HepG2 (cell line): Measurements from ENCODE around the gene TBC1D30. TPM values are rescaled to one million over a fixed set of nuclear protein-coding genes. Genes with fewer than 3 reads are reported as not detected.
A peak's percentile ranks its signal among the peaks of the same experiment; 100 is the strongest.

Experiments used
- ATAC-seq: fragments of 200-7000 bp; cut with Tn5 transposase; 3 replicates; pipeline ENCODE4 v1.9.1; 2020; ENCODE audit warnings: mild to moderate bottlenecking, moderate library complexity
- BruUV-seq: library from RNA; stranded (reverse); fragments of 400-500 nt; replicated peaks from 2 replicates; lab custom pipeline; 2021; lab: Mats Ljungman, UMichigan
- CTCF ChIA-PET: fragments of 300-600 bp; formaldehyde crosslinking; extraction: SDS; loops from one replicate; lab custom pipeline; 2021; ENCODE audit warnings: low total read pairs, inconsistent platforms, low intra/inter-chr PET ratio; lab: Yijun Ruan, JAX
- POLR2A ChIA-PET: fragments of 350-600 bp; sonication (Branson Sonifier 250); formaldehyde crosslinking; loops from one replicate; lab custom pipeline; 2020; ENCODE audit warnings: antibody characterized with exemption, inconsistent platforms; lab: Yijun Ruan, JAX
- DNase-seq: peaks from one replicate; pipeline ENCODE4 v3.0.0-alpha.2; 2015; ENCODE audit warnings: low spot score
- FAIRE-seq: peaks from 3 replicates; lab custom pipeline; 2011; peaks lifted over from hg19 to GRCh38; lab: Jason Lieb, UNC
- H2AFZ ChIP-seq: one replicate; pipeline ENCODE4 v1.6.1; 2011; ENCODE audit warnings: low read length, inconsistent platforms
- H3K27ac ChIP-seq: fragments of 300-600 bp; 3 replicates; pipeline ENCODE4 v1.8.0; 2011; ENCODE audit warnings: mixed run types, mild to moderate bottlenecking, mixed read lengths, low read length, inconsistent platforms; ENCODE audit not compliant: insufficient read depth; ENCODE audit errors: extremely low read length
- H3K27me3 ChIP-seq, 2 experiments: fragments of 200-600 bp in 1 of 2; 2 replicates in 1 of 2; 3 replicates in 1 of 2; pipeline versions ENCODE4 v1.6.0 to v1.8.0; 2011; ENCODE audit warnings: low read length in 2 of 2, mild to moderate bottlenecking in 2 of 2, moderate library complexity in 2 of 2, inconsistent platforms in 1 of 2; ENCODE audit not compliant: insufficient read depth in 2 of 2, control insufficient read depth in 1 of 2
- H3K36me3 ChIP-seq, 2 experiments: fragments of 200-600 bp in 1 of 2; replicated peaks in 1 of 2; 2 replicates in 1 of 2; 3 replicates in 1 of 2; pipeline versions ENCODE4 v1.5.1 to v1.8.0; 2011; ENCODE audit warnings: low read length in 2 of 2, inconsistent platforms in 1 of 2; ENCODE audit not compliant: insufficient read depth in 2 of 2, control insufficient read depth in 1 of 2
- H3K4me1 ChIP-seq: 2 replicates; pipeline ENCODE4 v1.5.1; 2012; ENCODE audit warnings: low read length, inconsistent platforms; ENCODE audit not compliant: insufficient read depth
- H3K4me2 ChIP-seq: 2 replicates; pipeline ENCODE4 v1.6.0; 2011; ENCODE audit warnings: low read depth, low read length, inconsistent platforms
- H3K4me3 ChIP-seq, 3 experiments: fragments of 200-600 bp in 1 of 3; sonication (generic), shearing (Covaris generic) in 1 of 3; replicated peaks in 1 of 3; 2 replicates each; pipeline ENCODE4 v1.5.1; 2011 to 2016; ENCODE audit warnings: low read length in 3 of 3, inconsistent platforms in 2 of 3, low read depth in 2 of 3, mild to moderate bottlenecking in 2 of 3, control low read depth in 1 of 3, mixed read lengths in 1 of 3; ENCODE audit not compliant: insufficient read depth in 1 of 3
- H3K79me2 ChIP-seq: one replicate; pipeline ENCODE4 v1.6.1; 2011; ENCODE audit warnings: low read length, inconsistent platforms; ENCODE audit not compliant: insufficient read depth
- H3K9ac ChIP-seq: 2 replicates; pipeline ENCODE4 v1.6.0; 2011; ENCODE audit warnings: mild to moderate bottlenecking, low read depth, low read length, inconsistent platforms; ENCODE audit not compliant: insufficient read depth
- H3K9me3 ChIP-seq: 2 replicates; pipeline ENCODE4 v1.5.1; 2012; ENCODE audit warnings: mild to moderate bottlenecking, low read length
- H4K20me1 ChIP-seq: 2 replicates; pipeline ENCODE4 v1.6.0; 2011; ENCODE audit warnings: inconsistent platforms, mild to moderate bottlenecking, low read length, moderate library complexity; ENCODE audit not compliant: insufficient read depth
- ARID3A ChIP-seq: IDR thresholded peaks from 2 replicates; pipeline ENCODE4 v1.6.1; 2012; ENCODE audit warnings: low read depth, low read length, improper control_type of control experiment
- ASH2L ChIP-seq: fragments of 300-600, 200-600 bp; sonication (generic); IDR thresholded peaks from 2 replicates; pipeline ENCODE4 v1.7.0; 2017; ENCODE audit warnings: low read depth, mild to moderate bottlenecking, moderate library complexity, mixed read lengths, low read length; ENCODE audit not compliant: insufficient read length
- BCL6 ChIP-seq: IDR thresholded peaks from 2 replicates; pipeline ENCODE4 v1.6.1; 2016; ENCODE audit warnings: missing genetic modification reagents, missing compliant biosample characterization
- EP300 ChIP-seq, 3 experiments: sonication (generic) in 1 of 3; formaldehyde crosslinking in 1 of 3; IDR thresholded peaks; 2 replicates each; pipeline versions ENCODE4 v1.5.1 to v1.6.1; 2011 to 2020; ENCODE audit warnings: low read depth in 2 of 3, low read length in 2 of 3, borderline replicate concordance in 1 of 3, improper control_type of control experiment in 1 of 3, mild to moderate bottlenecking in 1 of 3, missing genetic modification reagents in 1 of 3, moderate library complexity in 1 of 3
- FOSL2 ChIP-seq: sonication (generic); formaldehyde crosslinking; IDR thresholded peaks from 2 replicates; pipeline ENCODE4 v1.4.0; 2020; ENCODE audit warnings: missing genetic modification reagents
- FOXK1 ChIP-seq: sonication (generic); formaldehyde crosslinking; IDR thresholded peaks from 2 replicates; pipeline ENCODE4 v1.4.0; 2020; ENCODE audit warnings: low read depth, missing genetic modification reagents, borderline replicate concordance
- MAFF ChIP-seq: IDR thresholded peaks from 2 replicates; pipeline ENCODE4 v1.6.1; 2011; ENCODE audit warnings: low read depth, low read length, improper control_type of control experiment
- MAFK ChIP-seq, 2 experiments: IDR thresholded peaks in 1 of 2; conservative IDR thresholded peaks in 1 of 2; 2 replicates each; pipeline ENCODE4 v1.6.1; 2011; ENCODE audit warnings: improper control_type of control experiment in 2 of 2, low read length in 2 of 2
- NFE2 ChIP-seq: sonication (generic); formaldehyde crosslinking; IDR thresholded peaks from 2 replicates; pipeline ENCODE4 v1.4.0; 2020; ENCODE audit warnings: missing genetic modification reagents
- PHF20 ChIP-seq: sonication (generic); formaldehyde crosslinking; IDR thresholded peaks from 2 replicates; pipeline ENCODE4 v1.5.0; 2020; ENCODE audit warnings: mild to moderate bottlenecking, missing genetic modification reagents
- SMC3 ChIP-seq: IDR thresholded peaks from 2 replicates; pipeline ENCODE4 v1.6.1; 2011; ENCODE audit warnings: low read length, improper control_type of control experiment
- SOX5 ChIP-seq: IDR thresholded peaks from 2 replicates; pipeline ENCODE4 v1.6.1; 2016; ENCODE audit warnings: borderline replicate concordance
- SPEN ChIP-seq: sonication (generic); formaldehyde crosslinking; IDR thresholded peaks from 2 replicates; pipeline ENCODE4 v1.5.1; 2020; ENCODE audit warnings: low read depth, mild to moderate bottlenecking, missing genetic modification reagents
- STAG1 ChIP-seq: sonication (generic); formaldehyde crosslinking; IDR thresholded peaks from 2 replicates; pipeline ENCODE4 v1.4.0; 2020; ENCODE audit warnings: missing genetic modification reagents
- ZNF350 ChIP-seq: sonication (generic); formaldehyde crosslinking; IDR thresholded peaks from 2 replicates; pipeline ENCODE4 v1.4.0; 2020; ENCODE audit warnings: mild to moderate bottlenecking, low read depth, missing genetic modification reagents, borderline replicate concordance
- ZNF644 ChIP-seq: IDR thresholded peaks from 2 replicates; pipeline ENCODE4 v1.6.1; 2016; ENCODE audit warnings: low read depth
- ZNF775 ChIP-seq: sonication (generic); formaldehyde crosslinking; IDR thresholded peaks from 2 replicates; pipeline ENCODE4 v1.4.0; 2020; ENCODE audit warnings: missing genetic modification reagents, mild to moderate bottlenecking, moderate library complexity, borderline replicate concordance
- WGBS: methylation state at CpG from one replicate; pipeline ENCODE4 v1.1.6; 2017; ENCODE audit warnings: low lambda C conversion rate; 5-methylcytosine and 5-hydroxymethylcytosine counted together
- in situ Hi-C: cut with HindIII; loops from 2 replicates; pipeline ENCODE4 v1.10.0; 2017; ENCODE audit warnings: low pct_unique_long_range_greater_than_20kb; ENCODE audit not compliant: extremely low pct_ligation_motif_present
- intact Hi-C: fragments of 100-400 bp; cut with micrococcal nuclease; formaldehyde crosslinking; loops from one replicate; pipeline ENCODE4 v1.10.0; 2022; ENCODE audit not compliant: unreplicated experiment
- polyA plus RNA-seq, 8 experiments: library from polyadenylated mRNA; depleted of rRNA in 3 of 8; stranded (reverse) in 7 of 8; unstranded in 1 of 8; fragments of >200 nt; fragmentation: Illumina TruSeq in 4 of 8; extraction: Trizol in 4 of 8; gene quantifications; 2 replicates each; pipeline versions ENCODE4 v1.2.1 to v1.2.3, GENCODE V29; 2011 to 2016; ENCODE audit warnings: low read depth in 4 of 8, missing spikeins in 1 of 8, mixed read lengths in 1 of 8; ENCODE audit not compliant: insufficient read depth in 1 of 8
- total RNA-seq, 5 experiments: library from RNA; depleted of rRNA; stranded (reverse); fragments of >200 nt; fragmentation: Illumina TruSeq; extraction: Trizol; gene quantifications; 2 replicates each; pipeline ENCODE4 v1.2.3, GENCODE V29; 2016; ENCODE audit warnings: low read depth in 1 of 5
- TF ChIP-seq, protein P1 (sequence below): IDR thresholded peaks from 2 replicates; pipeline ENCODE4 v1.4.0; 2020; ENCODE audit warnings: mild to moderate bottlenecking, missing genetic modification reagents

TBC1D30 gene
- total and polyA plus RNA-seq, 2 of the 13 experiments (the other 11 are each of a cell fraction or from before 2014, with no cell fraction given): 0.42 to 0.67 TPM

GRCh38 chr12:64796205-64796845 lies 28.1 kb upstream of the TBC1D30 start:
- WGBS: 20% methylated on average over 5 of the region's 5 CpGs
- Histone ChIP-seq H3K4me3 (no peak overlapping the region; a peak in 1 of 6 replicates), H3K27ac (peak overlapping the region; percentile 39), H2AFZ (no peak overlapping the region), H3K36me3 (no peaks in the 10 kb centered on the region), H3K9ac (no peak overlapping the region), H3K27me3 (no peaks in the 10 kb centered on the region), H3K4me1 (peaks cover 39% of the 10 kb centered on the region), H3K9me3 (no peaks in the 10 kb centered on the region), H3K4me2 (peak overlapping the region; percentile 34; the same call in 1 of the 2 replicates), H4K20me1 (no peaks in the 10 kb centered on the region), H3K79me2 (no peaks in the 10 kb centered on the region)
- peak; percentile 77 for FAIRE-seq
- ChIA-PET POLR2A (interaction anchor here (0.7 to 1.7 kb wide), 4 partner anchors 16 to 373 kb away, joined by 3 to 7 read pairs (median 4); partner anchors contain the start of gene LEMD3), CTCF (no interaction called here)
- ATAC-seq: peak; percentile 76
- intact Hi-C loops: no loop called here
- DNase-seq: peak; percentile 92
- no TSS peak for BruUV-seq
- in situ Hi-C loops: no loop called here
- TF ChIP-seq ZNF775 (no peak), SOX5 (CRISPR knock-in tag) (0 out of 2 replicates have a peak, but pooled peaks have one; percentile 31), SMC3 (peak; percentile 21; the same call in 1 of the 2 replicates), STAG1 (CRISPR knock-in tag) (peak; percentile 33; the same call in 1 of the 2 replicates), FOXK1 (CRISPR knock-in tag) (peak; percentile 43; the same call in 1 of the 2 replicates), NFE2 (peak; percentile 87), FOSL2 (CRISPR knock-in tag) (peak; percentile 33; the same call in 1 of the 2 replicates), ASH2L (peak; percentile 26), ZNF350 (CRISPR knock-in tag) (no peak), PHF20 (CRISPR knock-in tag) (no peak), SPEN (CRISPR knock-in tag) (no peak), ZNF644 (CRISPR knock-in tag) (0 out of 2 replicates have a peak, but pooled peaks have one; percentile 34), MAFK (conservative IDR thresholded peaks at IDR 0.05 in 1 of 2, IDR thresholded peaks at IDR 0.05 in 1 of 2; ENCODE audit: low read length in 2 of 2) (peak; percentile 49 to 53; a peak in 3 of 4 replicates), MAFF (peak; percentile 69), ARID3A (0 out of 2 replicates have a peak, but pooled peaks have one; percentile 28), EP300 (IDR thresholded peaks at IDR 0.05; ENCODE audit: low read depth in 2 of 2, low read length in 2 of 2) (peak in 1 of 2 experiments; percentile 45; a peak in 1 of 4 replicates), EP300 (CRISPR knock-in tag; IDR thresholded peaks at IDR 0.05; ENCODE audit: borderline replicate concordance) (no peak), BCL6 (CRISPR knock-in tag) (peak; percentile 7; the same call in 1 of the 2 replicates)
- TF ChIP-seq, protein P1, sequence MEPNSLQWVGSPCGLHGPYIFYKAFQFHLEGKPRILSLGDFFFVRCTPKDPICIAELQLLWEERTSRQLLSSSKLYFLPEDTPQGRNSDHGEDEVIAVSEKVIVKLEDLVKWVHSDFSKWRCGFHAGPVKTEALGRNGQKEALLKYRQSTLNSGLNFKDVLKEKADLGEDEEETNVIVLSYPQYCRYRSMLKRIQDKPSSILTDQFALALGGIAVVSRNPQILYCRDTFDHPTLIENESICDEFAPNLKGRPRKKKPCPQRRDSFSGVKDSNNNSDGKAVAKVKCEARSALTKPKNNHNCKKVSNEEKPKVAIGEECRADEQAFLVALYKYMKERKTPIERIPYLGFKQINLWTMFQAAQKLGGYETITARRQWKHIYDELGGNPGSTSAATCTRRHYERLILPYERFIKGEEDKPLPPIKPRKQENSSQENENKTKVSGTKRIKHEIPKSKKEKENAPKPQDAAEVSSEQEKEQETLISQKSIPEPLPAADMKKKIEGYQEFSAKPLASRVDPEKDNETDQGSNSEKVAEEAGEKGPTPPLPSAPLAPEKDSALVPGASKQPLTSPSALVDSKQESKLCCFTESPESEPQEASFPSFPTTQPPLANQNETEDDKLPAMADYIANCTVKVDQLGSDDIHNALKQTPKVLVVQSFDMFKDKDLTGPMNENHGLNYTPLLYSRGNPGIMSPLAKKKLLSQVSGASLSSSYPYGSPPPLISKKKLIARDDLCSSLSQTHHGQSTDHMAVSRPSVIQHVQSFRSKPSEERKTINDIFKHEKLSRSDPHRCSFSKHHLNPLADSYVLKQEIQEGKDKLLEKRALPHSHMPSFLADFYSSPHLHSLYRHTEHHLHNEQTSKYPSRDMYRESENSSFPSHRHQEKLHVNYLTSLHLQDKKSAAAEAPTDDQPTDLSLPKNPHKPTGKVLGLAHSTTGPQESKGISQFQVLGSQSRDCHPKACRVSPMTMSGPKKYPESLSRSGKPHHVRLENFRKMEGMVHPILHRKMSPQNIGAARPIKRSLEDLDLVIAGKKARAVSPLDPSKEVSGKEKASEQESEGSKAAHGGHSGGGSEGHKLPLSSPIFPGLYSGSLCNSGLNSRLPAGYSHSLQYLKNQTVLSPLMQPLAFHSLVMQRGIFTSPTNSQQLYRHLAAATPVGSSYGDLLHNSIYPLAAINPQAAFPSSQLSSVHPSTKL: peak; percentile 36; the same call in 1 of the 2 replicates
